BE2C (cell line): ENCODE data around the gene PPM1H.

Source experiments
- DNase-seq: peaks from one replicate; pipeline ENCODE4 v3.0.0-alpha.2; 2020
- H3K27me3 ChIP-seq: fragments of 250-450 bp; sonication (Bioruptor Pico); 2 replicates; pipeline ENCODE4 v1.5.1; 2020; ENCODE audit warnings: mild to moderate bottlenecking
- H3K36me3 ChIP-seq: fragments of 250-450 bp; sonication (Bioruptor Pico); 2 replicates; pipeline ENCODE4 v1.5.1; 2020; ENCODE audit warnings: mild to moderate bottlenecking
- H3K4me1 ChIP-seq: fragments of 250-450 bp; sonication (Bioruptor Pico); 2 replicates; pipeline ENCODE4 v1.5.1; 2020
- H3K4me3 ChIP-seq: 2 replicates; pipeline ENCODE4 v1.5.1; 2011; ENCODE audit warnings: low read depth, low read length
- H3K9me3 ChIP-seq: fragments of 250-450 bp; sonication (Bioruptor Pico); 2 replicates; pipeline ENCODE4 v1.5.1; 2020
- CTCF ChIP-seq: IDR thresholded peaks from 2 replicates; pipeline ENCODE4 v1.5.1; 2012; ENCODE audit warnings: mild to moderate bottlenecking, low read depth, low read length

PPM1H gene

GRCh38 chr12:62658910-62659309 is 276.0 kb downstream of the PPM1H start:
- Histone ChIP-seq H3K9me3 (no peaks in the 10 kb centered on the region), H3K27me3 (no peaks in the 10 kb centered on the region), H3K36me3 (no peaks in the 10 kb centered on the region), H3K4me3 (no peak overlapping the region), H3K4me1 (no peaks in the 10 kb centered on the region)
- no peak for TF ChIP-seq CTCF
- no peak for DNase-seq

GRCh38 chr12:62657363-62657632 is 277.7 kb downstream of the PPM1H start:
- no peaks in the 10 kb centered on the region for H3K4me1 ChIP-seq
- no peaks in the 10 kb centered on the region for H3K36me3 ChIP-seq
- no peak for DNase-seq
- no peak for TF ChIP-seq CTCF
- H3K9me3 ChIP-seq, result no peaks in the 10 kb centered on the region
- no peaks in the 10 kb centered on the region for H3K27me3 ChIP-seq
- H3K4me3 ChIP-seq, result no peak overlapping the region

- no peaks in the 10 kb centered on the region for H3K4me1 ChIP-seq
- no peaks in the 10 kb centered on the region for H3K36me3 ChIP-seq
- no peak overlapping the region for H3K4me3 ChIP-seq
- no peaks in the 10 kb centered on the region for H3K27me3 ChIP-seq
- no peaks in the 10 kb centered on the region for H3K9me3 ChIP-seq
- DNase-seq, result no peak
- no peak for TF ChIP-seq CTCF
These were observed 278.2 kb downstream of the PPM1H start for GRCh38 chr12:62656591-62657362.

GRCh38 chr12:62655666-62656151 is 279.2 kb downstream of the PPM1H start:
- no peaks in the 10 kb centered on the region for H3K4me1 ChIP-seq
- no peak for TF ChIP-seq CTCF
- H3K9me3 ChIP-seq, result no peaks in the 10 kb centered on the region
- no peaks in the 10 kb centered on the region for H3K27me3 ChIP-seq
- no peak for DNase-seq
- H3K4me3 ChIP-seq, result no peak overlapping the region
- H3K36me3 ChIP-seq, result no peaks in the 10 kb centered on the region

GRCh38 chr12:62654326-62655241 is 280.4 kb downstream of the PPM1H start:
- no peaks in the 10 kb centered on the region for H3K27me3 ChIP-seq
- H3K36me3 ChIP-seq, result no peaks in the 10 kb centered on the region
- H3K4me1 ChIP-seq, result no peaks in the 10 kb centered on the region
- DNase-seq, result no peak
- no peak for TF ChIP-seq CTCF
- no peaks in the 10 kb centered on the region for H3K9me3 ChIP-seq
- H3K4me3 ChIP-seq, result no peak overlapping the region

- no peak overlapping the region for H3K4me3 ChIP-seq
- H3K27me3 ChIP-seq, result no peaks in the 10 kb centered on the region
- no peak for DNase-seq
- TF ChIP-seq CTCF, result no peak
- no peaks in the 10 kb centered on the region for H3K36me3 ChIP-seq
- no peaks in the 10 kb centered on the region for H3K9me3 ChIP-seq
- H3K4me1 ChIP-seq, result no peaks in the 10 kb centered on the region
These were observed 281.2 kb downstream of the PPM1H start for GRCh38 chr12:62653740-62654139.
